ENCODE results near the gene ADPRM. TPM values are rescaled to one million over a fixed set of nuclear protein-coding genes. Genes with fewer than 3 reads are reported as not detected.

Gene ADPRM
- total RNA-seq, 1 donor from 2014 or later: 6.8 TPM

DNA sequence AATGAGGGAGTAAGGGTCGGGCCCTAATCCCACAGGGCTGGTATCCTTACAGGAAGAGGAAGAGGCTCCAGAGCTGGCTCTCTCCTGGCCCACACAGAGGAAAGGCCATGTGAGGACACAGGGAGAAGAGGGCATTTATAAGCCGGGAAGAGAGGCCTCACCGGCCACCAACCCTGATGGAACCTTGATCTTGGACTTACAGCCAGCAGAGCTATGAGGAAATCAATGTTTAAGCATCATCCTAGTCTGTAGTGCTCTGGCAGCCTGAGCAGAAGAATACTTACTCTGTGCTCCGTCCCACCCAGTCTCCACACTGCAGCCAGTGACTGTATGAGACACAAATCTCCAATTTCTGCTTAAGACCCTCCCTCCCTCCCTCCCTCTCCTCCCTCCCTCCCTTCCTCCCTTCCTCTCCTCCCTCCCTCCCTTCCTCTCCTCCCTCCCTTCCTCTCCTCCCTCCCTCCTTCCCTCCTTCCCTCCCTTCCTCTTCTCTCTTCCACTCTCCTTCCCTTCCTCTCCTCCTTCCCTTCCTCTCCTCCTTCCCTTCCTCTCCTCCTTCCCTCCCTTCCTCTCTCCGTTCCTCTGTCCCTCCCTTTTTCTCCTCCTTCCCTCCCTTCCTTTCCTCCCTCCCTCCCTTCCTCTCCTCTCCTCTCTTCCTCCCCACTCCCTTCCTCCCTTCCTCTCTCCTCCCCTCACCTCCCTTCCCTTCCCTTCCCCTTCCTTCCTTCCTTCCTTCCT is 41.3 kb downstream of the ADPRM start:
- DNase-seq (ENCODE audit: low spot score): peak; percentile 45

DNA sequence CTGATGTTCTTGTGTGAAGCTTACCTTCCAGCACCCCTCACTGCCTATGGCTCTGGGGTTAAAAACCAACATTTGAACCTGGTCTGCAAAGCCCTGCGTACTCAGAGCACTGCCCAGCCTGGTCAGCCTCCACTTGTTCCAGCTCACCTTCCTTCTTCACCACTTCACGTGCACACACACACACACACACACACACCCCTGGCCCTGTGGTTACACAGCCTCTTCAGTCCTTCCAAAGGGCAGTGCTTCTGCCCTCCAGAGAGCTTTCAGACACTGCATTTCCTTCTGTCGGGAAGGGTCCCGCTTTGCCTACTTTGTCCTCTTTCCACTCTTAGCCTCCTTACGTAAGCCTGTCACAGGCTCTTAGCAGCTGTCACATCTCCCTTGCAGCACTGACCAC is 42.0 kb downstream of the ADPRM start:
- peak; percentile 35 for DNase-seq (ENCODE audit: low spot score)

DNA sequence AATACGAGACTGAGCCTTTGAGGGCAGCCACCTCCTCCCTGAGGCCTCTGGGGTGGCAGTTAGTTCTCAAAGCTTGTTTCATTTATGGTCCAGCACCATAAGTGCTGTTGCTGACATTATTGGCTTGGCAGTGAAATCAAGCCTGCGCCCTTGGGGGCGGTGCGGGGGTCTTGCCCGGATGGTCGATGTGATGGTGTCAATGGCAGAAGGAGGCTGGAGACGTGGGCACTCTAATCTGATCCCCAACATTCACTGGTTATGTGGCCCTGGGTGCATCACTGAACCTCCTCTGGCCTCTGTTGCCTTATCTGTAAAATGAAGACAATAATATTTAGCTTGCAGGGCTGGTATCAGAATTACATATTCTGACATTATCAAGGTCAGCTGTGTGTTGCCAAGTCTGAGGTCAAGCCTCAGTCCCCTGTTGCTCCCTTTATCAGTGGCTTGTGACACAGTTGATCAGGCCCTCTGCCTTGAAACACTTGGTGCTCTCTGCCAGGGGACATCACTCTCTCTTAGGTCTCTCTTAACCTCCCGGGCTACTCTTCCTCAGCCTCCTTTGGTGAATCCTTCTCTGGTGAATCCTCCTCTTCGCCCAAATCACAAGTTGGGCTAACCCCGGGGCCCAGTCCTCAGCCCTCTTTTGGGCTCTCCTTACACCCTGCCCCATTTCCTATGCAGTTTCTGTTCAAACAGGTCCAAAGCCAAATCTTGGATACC is 44.2 kb downstream of the ADPRM start:
- DNase-seq (ENCODE audit: low spot score): peak; percentile 64

DNA sequence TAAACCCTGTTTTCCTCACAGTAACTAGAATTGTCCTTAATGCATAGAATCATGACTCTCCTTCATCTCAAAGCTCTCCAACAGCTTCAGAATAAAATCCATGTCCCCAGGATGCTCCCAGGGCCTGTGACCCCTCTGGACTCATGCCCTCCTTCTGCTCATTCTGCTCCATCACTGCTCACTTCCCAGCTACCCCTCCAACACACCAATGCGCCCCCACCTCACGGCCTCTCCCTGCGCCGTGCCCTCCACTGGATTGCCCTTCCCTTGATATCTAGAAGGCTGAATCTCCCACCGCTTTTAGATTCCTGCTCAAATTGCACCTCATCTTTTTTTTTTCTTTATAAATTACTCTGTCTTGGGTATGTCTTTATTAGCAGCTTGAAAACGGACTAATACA is 45.0 kb downstream of the ADPRM start:
- DNase-seq (ENCODE audit: low spot score): peak; percentile 24

DNA sequence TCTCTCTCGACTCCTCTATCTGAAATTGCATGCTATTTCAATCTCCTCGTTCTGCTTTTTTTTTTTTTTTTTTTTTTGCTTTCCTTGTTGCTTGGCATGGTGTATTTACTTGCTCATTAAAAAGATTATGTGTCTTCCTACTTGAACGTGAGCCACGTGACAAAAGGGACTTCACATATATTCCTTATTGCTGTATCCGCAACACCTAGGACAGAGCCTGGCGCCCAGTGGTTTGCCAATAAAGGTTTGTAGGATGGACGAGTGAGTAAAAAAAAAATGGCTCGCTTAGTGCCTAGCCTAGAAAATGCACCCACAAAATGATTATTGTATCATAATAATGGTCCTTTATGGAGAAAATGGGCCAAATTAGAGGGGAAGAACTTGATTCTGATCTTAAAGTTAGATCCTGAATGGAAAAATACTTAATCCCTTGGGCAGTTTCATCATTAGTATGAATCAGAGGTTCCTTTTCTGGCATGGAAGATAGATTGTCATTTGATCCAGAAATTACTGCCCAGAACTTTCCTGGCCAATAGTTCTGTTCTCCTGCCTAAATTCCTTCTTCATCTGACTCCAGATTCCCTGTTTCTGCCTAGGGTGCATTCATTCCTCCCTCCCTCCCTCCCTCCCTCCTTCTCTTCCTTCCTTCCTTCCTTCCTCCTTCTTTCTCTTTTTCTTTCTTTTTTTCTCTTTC is 46.1 kb downstream of the ADPRM start:
- DNase-seq (ENCODE audit: low spot score): peak; percentile 1

DNA sequence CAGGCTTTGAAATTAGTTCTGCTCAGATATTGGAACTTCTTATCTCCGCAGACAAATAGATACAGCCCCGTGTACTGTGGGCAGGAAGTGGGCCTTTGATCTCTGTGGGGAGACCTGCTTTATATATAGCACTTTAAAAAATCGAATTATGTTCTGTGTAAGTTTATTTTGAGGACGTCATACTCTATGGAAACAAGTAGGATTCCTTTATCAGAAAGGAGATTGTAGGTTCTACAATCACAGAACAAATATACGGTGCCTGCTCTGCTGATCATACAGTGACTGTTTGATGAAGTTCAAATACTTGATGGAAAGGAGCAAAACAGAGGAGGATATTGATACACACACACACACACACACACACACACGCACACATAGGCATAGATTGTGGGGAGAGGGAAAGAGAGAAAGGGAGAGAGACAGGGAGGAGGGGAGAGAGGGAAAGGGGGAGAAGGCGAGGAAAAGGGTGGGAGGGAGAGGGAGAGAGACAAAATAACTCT is 47.2 kb downstream of the ADPRM start:
- no peak for DNase-seq (ENCODE audit: low spot score)

DNA sequence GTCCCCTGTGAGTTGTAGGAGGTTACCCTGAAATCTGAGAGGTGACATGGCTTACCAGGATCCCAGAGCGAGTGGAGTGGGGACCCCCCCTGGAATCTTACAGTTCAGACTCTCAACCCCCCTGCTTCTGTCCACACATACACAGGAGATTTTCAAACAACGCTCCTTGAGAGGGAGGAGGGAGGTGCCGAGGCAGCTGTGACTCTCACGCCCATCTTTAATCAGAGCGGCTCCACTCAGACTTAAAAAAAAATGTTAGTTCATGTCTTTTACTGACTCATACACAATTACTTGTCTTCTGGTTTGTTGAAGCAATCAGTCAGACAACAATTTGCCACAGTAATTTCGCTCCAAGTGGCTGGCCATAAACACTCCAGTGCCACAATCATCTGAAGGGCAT is 47.8 kb downstream of the ADPRM start:
- DNase-seq (ENCODE audit: low spot score): peak; percentile 45

DNA sequence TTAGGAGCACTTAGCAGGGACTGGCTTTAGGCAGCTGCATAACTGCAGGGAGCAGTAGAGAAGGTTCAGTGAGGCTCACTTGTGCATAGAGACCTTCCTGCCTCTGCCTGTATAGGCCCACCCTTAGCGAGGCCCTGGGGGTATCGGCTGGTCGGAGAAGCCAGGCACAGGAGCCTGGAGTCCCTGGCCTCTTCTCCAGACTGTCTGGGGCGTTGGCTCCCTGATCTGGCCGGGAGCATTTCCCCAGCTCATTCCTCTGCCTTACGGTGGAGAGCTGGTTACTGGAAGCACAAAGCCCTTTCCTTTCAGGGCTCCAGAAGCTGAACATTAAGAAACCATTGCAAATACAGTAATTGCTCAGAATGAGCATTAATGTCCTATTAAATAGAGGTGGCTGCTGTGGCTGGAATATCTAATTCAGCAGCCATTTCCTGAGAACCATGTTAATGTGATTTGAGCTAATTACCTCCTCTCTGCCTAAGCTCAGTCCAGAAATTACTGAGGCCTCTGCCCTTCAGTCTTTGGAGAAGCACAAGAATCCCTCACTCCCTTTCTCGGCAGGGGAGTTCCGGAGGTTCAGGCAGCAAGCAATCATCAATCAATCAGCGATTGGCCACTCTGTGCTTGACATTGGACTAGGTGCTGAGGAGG is 51.3 kb downstream of the ADPRM start:
- no peak for DNase-seq (ENCODE audit: low spot score)

DNA sequence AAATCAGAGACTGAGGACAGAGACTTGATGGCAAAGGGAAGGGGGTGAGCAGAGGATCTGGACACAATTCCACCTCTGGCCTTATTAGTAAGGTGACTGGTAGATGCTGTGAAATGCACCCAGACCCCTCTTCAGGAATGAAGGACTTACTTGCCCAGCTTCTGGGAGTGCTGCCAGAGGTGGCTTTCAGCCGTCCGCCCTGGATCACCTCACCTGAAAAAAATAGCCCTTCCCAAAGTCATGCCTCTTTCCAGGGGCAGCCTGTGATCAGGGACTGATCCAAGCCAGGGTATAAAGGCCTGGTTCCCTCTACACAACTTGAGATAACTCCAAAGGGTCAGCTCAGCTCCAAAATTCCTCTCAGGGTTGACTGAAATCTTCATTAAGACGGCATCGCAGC is 52.8 kb downstream of the ADPRM start:
- no peak for DNase-seq (ENCODE audit: low spot score)

DNA sequence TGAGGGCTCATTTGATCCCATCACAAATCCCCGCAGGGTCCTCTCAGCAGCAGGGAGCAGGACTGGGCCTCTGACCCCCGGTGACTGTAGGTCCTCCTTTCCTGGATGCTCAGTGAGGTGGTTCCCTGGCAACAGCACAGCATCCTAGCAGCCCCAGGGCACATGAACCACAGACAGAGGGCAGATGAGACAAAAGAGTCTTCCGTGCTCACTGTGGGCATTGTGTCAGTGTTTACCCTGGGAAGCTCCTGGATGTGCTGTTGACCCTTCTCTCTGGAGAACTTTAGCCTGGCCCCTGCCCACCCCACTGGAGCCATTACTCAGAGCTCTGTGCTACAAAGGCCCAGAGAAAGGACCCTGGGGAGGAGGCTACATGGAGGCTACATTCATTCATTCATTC is 54.2 kb downstream of the ADPRM start:
- DNase-seq (ENCODE audit: low spot score): no peak

DNA sequence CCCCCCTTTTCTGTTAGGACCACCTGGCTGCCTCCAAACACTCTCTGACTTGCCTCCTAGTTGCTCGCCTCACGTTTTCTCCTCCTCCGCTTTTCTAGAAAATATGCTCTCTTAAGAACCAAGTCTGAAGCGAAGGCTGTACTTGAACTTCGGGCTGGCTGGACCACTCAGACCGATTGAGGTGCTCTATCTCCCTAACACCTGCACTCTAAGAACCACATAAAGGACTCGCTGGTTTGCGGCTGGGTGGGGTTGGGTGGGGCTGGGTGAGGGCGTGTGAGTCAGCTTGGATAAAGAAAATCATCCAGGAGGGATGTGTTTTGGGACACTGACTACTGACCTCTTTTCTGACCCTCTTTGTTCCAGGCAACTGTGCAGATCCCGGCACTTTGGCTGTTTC is 55.3 kb downstream of the ADPRM start:
- no peak for DNase-seq (ENCODE audit: low spot score)

DNA sequence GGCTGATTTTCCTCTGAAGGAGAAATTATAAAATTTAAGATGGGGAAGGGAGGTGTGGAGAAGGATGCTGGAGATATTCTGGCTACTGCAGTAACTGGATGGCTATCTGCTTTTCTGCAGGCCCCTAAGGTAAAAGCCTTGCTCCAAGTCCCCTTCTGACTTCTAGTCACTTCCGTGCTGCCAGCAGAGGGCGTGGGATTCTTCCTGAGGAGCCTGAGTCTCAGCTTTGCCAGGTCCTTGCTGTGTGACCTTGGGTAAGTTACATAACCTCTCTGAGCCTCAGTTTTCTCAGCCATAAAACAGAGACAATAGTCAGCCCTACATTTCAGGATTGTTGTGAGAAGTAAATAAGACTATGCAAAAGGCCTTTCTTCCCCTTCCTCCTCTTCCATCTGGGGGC is 56.7 kb downstream of the ADPRM start:
- DNase-seq (ENCODE audit: low spot score): no peak

DNA sequence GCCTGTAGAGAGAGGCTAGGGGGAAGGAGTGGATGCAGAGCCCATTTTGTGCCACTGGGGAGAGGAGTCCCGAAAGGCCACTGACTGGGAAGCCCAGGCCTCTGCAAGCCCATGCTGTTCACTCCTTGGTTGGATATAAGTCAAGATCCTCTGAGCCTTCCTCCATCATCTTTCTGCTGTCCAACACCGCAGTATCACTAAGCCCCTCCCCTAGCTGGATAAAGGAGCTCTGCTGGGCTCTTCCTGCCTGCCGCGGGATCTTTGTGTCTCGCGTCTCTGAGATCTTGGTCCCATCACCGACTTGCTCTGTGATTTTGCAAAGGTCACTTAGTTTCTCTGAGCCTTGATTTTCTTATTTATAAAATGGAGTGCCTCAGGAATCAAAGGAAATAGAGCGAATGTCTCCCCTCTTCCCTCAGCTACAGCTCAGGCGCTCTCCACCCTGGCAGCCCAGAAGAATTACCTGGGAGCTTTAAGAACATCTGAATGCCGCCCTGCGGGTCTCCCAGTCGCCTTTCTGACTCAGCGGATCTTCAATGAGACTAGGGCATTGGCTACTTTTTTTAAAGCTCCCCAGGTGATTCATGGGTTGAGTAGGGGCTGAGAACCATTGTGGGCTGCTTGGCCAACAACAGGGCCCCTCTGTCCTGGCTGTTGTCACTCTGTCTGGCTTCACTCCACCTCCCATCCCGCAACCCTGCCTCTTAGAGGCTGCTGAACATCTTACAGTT is 57.6 kb downstream of the ADPRM start:
- no peak for DNase-seq (ENCODE audit: low spot score)

DNA sequence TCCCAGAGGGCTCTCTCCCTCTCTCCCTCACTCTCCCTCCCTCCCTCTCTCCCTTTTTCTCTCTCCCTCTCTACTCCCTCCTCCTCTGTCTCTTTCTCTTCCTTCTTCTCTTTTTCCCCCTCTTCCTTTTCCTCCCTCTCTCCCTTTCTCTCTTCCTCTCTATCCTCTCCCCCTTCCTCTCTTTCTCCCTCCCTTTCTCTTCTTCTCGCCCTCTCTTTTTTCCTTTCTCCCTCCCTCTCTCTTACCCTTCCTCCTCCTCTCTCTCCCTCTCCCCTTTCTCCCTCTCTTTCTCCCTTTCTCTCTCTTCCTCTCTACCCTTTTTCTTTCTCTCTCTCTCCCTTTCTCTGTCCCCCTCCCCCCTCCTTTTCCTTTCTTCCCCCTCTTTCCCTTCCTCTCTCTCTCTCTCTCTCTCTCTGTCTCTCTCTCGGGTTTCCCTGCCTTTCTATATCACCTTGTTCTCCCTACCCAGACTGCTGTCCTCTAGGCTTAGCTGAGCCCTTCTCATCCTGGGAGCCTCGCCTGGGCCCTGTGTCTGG is 58.3 kb downstream of the ADPRM start:
- DNase-seq (ENCODE audit: low spot score): no peak

DNA sequence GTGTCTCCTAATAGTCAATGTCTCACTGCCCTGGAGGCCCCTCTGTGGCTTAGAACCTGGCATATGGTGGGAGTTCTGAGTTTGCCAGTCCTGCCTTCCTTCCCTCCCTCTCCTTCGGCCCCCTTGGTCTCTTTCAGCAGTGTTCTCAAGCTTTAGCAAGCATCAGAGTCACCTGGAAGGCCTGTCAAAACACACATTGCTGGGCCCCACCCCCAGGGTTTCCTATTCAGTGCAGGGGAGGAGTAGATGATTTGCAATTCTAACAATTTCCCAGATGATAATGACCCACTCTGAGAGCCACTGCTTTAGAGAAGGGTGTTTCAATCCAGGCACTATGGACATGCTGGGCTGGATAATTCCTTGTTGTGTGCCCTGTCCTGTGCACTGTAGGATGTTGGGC is 58.8 kb downstream of the ADPRM start:
- DNase-seq (ENCODE audit: low spot score): no peak

DNA sequence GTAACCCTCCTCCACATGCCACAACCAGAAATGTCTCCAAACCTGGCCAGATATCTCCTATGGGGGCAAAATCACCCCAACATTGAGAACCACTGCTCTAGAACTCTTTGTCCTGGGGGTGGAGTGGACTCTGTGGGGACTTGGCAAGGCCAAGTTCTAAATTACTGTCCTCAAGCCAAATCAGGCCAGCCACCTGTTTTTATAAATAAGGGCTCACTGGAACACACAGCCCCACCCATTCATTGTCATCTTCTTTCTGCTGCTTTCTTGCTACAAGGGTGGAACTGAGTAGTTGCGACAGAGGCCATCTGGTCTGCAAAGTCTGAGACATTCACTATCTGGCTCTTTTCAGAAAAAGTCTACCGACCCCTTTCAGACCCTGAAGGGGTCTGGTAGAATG is 59.2 kb downstream of the ADPRM start:
- DNase-seq (ENCODE audit: low spot score): no peak

DNA sequence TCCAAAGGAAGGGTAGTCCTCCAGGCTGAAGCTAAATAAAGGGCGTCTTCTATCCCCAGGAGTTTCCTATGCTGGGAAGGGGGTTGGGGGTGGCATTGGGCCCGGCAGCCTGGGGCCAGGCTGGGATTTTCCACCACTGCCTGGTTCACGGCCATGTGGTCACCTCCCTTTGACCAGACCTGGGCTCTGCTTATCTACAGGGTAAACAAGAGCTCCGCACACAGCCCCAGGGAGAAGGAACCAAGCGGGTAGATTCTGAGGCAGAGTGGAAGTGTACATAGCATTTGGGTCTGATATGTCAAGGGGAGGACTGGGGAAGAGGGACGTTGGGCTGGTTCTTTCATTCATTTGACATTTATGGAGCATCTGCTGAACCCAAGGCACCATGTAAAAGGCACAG is 59.7 kb downstream of the ADPRM start:
- no peak for DNase-seq (ENCODE audit: low spot score)

DNA sequence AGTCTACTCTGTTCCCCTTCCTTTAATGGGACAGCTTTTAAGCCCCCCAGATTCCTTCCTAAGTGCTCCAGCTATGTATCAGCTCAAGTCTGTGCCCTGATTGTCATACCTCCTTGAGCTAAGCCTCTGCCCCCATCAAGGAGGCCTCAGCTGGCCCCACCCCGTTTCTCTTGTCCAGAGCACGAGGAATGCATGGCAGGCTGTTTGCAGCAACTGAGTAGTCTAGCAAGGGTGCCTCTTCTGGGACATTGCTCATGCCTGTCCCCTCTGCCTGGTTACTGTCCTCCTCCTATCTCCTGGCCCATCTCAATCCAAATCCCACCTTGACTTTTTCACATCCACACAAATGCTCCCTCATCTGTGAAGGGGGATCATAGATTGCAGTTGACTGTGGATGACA is 60.3 kb downstream of the ADPRM start:
- no peak for DNase-seq (ENCODE audit: low spot score)

DNA sequence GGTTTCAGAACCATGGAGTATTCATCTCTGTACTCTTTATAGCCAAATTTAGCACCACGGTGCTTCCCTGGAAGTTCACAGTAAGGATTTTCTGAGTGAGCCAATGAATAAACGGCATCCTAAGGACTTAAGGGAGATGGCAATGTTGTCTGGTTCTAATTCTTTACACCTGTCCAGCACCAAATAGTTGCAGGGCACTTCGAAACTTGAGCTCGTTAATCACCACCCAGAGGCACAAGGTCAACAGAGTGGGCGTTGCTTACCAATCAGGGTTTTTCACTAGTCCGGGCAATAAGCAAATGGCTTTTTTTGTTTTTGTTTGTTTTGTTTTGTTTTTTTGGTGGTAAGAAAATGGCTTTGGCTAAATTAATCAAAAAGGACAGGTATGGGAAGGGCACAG is 60.7 kb downstream of the ADPRM start:
- no peak for DNase-seq (ENCODE audit: low spot score)
